Activated CD4-positive, alpha-beta T cell treated with anti-CD3 and anti-CD28 coated beads for 24 hours (primary cell): ENCODE results near the gene AURKAIP1.
A peak's percentile ranks its signal among the peaks of the same experiment; 100 is the strongest.
"Not testable (repeated sequence)": the region's sequence is repeated elsewhere in the genome, so short reads cannot be mapped to it uniquely, and the experiment has no call there.

ENCODE experiments used
- DNase-seq, 2 donors: peaks; one replicate each; pipeline ENCODE4 v3.0.0-alpha.2; 2020; ENCODE audit warnings: low read depth in 2 of 2

The AURKAIP1 gene

GRCh38 chr1:1387098-1388077, 12.4 kb upstream of the AURKAIP1 start:
- no peak for DNase-seq

- no peak for DNase-seq
Observed at GRCh38 chr1:1385931-1386330, 10.9 kb upstream of the AURKAIP1 start.

- DNase-seq = not testable (repeated sequence)
Observed at GRCh38 chr1:1385339-1385738, 10.3 kb upstream of the AURKAIP1 start.

DNA sequence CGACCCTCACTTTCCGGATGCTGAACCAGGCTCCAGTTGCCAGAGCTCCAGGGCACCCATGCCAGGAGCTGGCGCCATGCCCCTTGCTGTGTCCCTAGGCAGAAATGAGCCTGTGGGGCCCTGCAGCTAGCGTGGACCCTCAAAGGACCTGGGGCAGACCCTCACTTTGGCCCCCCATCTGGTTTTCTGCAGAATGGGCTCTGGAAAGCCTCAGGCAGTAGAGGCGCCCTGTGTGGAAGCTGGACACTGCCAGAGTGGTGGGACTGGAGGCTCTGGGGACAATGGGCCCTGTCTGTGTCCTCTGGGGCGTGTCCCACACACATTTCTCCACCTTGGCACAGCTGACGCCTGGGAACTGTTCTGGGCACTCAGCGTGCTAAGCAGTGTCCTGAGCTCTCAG, 6.3 kb upstream of the AURKAIP1 start:
- DNase-seq = no peak

DNA sequence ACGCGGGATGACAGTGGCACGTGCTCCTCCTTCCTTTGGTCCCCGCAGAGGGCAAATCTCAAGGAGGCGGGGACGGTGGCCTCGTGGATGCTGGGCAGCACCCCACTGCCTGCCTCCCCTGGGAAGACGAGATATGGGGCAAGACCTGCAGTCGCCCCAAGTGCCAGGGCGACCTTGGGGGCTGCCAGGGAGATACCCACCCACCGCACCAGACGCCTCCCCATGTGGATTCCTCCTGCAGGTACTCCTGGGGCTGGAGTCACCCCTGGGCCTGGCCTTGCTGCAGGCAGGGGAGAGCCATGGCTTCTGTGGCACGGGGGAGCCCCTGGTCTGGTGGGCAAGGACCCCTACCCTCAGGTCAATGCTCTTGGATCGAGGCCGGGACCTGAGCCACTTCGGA, 5.9 kb upstream of the AURKAIP1 start:
- DNase-seq = no peak

DNA sequence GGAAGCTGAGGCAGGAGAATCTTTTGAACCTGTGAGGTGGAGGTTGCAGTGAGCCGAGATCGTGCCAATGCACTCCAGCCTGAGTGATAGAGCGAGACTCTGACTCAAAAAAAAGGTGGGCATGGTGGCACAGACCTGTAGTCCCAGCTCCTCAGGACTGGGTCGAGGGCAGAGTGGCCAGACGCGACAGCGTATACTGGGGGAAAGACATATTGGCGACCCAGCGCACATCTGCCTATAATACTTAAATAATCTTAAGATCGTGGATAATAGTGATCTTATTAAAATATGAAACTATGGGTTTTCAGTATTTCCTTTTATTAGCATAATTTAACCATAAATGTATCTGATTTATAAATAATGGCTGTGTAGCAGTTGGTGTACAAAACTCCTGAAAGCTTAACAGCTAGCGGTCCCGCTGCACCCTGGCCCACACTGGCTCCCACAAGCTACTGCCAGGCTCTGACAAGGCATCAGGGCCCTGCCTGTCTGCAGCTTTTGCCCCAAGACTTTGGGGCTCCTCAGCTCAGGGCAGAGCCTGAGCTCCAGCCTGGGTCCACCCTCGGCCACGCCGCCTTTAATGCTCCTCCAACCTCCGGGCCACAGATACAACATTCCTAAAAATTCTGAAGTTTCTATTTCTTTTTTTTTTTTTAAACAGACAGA, 2.7 kb upstream of the AURKAIP1 start:
- no peak for DNase-seq

DNA sequence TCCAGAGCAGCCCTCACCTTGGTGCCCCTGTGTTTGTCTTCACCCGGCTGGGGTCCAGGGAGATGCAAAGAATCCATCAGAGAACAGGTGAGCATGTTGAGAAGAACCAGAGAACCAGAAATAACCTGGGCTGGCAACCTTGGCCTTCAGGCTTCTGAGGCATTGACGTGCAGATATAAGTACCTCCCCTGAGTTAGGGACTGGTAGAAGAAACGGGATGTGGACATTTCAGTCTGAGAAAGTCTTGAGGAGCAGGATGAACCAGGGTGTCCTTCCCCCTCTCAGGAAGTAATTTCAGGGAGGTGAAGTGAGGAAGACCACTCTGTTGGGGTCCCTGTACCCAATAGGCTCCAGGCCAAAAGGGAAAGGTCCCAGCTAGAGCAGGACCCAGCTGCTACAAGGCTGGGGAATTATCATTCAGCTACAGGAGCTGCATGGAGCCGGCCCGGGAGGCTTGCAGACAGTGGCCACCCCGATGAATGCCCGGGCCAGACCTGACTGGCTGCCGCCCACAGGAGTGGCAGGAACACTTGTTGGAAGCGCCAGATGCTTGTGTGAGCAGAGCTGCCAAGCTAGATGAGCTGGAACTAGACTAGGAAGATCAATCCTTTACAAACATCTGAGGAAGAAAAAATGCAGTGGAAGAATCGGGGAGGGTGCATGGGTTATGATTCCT, 1.7 kb upstream of the AURKAIP1 start:
- no peak for DNase-seq

GRCh38 chr1:1374589-1374928, 448 bp downstream of the AURKAIP1 start:
- no peak for DNase-seq

DNA sequence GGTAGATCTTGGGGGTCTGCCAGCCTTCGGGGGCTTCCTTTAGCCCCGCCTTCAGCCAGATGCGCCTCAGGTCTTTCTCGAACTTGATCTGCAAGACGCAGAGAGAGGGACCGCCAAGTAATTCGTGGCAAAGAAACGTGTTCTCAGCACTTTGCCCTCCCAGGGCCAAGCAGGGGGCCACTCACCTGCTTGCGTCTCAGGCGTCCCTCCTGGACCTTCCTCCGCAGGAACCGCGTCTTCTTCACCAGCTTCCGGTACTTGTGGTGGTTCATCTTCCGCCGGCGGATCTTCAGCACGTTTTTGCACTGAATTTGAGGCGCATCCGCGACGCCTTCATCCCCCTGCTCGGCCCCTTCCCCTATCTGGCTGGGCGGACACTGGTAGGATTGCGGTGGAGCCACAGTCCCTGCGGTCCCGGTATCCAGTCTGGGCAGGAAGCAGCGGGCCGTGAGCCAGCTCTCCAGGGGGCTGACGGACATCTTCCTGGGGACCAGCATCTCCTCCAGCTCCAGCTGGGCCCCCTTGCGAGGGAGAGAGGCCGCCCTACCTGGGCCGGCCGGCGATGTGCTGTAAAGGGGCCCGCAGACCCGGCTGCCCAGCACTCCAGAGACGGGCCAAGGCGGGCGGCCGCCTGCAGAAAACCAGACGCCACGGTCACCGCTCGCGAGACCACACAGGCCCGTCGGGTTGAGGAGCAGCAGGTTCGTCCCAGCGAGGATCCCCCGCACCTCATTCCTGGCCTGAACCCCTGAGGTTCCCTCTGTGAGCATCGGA, 1.0 kb downstream of the AURKAIP1 start:
- no peak for DNase-seq

DNA sequence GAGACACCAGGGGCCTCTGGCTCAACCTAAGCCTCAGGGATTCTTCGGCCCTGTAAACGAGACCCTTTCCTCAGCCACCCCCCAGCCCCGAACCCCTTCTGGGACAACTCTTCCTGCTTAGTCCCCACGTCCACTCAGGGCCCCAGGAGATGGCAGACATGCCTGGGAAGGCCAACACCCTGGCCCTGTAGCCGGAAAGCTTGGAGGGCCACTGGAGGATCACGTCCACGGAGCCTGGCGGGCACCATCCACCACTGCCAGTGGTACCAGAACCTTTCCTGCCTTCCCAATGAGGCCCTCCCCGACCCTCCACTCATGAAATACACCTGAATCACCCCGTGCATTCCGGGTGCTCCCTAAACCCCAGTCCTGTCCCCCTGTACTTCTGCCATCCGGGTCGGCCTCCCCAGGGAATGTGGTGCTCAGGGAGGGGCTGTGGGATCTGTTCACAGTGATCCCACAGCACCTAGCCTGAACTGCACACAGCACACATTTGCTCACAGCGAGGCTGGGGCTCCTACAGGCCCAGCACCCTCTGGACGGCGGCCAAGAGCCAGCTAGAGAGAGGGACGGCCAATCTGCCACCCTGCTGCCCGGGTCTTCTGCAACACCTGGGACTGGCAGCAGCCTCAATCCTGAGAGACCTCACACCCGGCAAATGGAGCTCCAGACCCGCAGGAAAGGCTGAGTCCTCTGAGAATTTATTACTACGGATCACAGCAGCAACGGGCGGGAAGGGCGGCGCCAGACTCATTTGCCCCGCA, 1.8 kb downstream of the AURKAIP1 start:
- no peak for DNase-seq

- peak; percentile 74 to 75 for DNase-seq
Observed at GRCh38 chr1:1371746-1372711, 3.0 kb downstream of the AURKAIP1 start.

GRCh38 chr1:1371364-1371745, 3.7 kb downstream of the AURKAIP1 start:
- DNase-seq = no peak

GRCh38 chr1:1370771-1371300, 4.2 kb downstream of the AURKAIP1 start:
- DNase-seq = no peak

GRCh38 chr1:1370094-1370493, 4.9 kb downstream of the AURKAIP1 start:
- not testable (repeated sequence) for DNase-seq

GRCh38 chr1:1367315-1367714, 7.7 kb downstream of the AURKAIP1 start:
- no peak for DNase-seq

- no peak for DNase-seq
Observed at GRCh38 chr1:1366699-1367066, 8.3 kb downstream of the AURKAIP1 start.

- no peak for DNase-seq
Observed at GRCh38 chr1:1365875-1366698, 8.9 kb downstream of the AURKAIP1 start.

DNA sequence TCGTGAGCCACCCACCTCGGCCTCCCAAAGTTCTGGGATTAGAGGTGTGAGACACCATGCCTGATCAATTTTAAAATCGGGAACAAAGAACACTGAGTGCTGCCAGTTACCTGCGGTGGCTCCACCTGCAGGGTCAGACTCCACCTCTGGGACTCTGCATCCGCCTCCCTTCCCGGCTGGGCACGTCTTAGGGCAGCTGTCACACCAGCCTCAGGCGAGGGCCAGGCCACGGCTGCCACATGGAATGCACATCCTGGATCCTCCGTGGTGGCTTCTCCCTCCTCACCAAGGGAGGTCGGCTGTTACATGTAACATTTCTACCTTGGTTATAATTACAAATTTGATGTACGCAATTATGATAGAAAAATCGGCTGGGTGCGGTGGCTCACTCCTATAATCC, 10.7 kb downstream of the AURKAIP1 start:
- no peak for DNase-seq

DNA sequence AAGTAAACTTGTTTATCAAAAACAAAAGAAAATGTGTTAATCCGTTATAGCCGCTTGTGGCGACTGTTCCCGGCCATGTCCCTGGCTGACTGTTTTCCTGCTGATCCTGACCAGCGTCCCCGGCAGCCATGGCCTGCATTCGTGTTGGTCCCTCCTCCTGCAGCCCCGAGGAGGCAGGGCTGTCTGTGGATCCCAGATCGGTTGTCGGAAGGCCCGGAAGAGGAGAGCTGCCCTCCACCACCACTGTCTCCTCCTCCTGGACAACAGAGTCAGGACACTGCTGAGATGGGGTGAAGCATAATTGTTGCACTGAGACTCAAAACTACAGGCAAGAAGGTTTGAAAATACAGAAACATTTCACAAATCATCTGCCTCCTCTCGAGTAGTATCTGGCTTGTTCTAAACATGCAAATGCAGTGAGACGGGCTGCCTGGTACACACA, 13.0 kb downstream of the AURKAIP1 start:
- DNase-seq = no peak
